SK-N-MC (cell line): ENCODE results near the gene PAK6.

Experiments
- EZH2 ChIP-seq: fragments of 200-600 bp; sonication (generic); IDR thresholded peaks from one replicate; pipeline ENCODE4 v1.6.1; 2017; ENCODE audit warnings: antibody characterized with exemption
- FOXP2 ChIP-seq: optimal IDR thresholded peaks from 2 replicates; pipeline ENCODE3; 2011; ENCODE audit warnings: mild to moderate bottlenecking, moderate library complexity; ENCODE audit not compliant: insufficient read depth; ENCODE audit errors: extremely low read length, control extremely low read depth
- POLR2AphosphoS5 ChIP-seq: IDR thresholded peaks from 2 replicates; pipeline ENCODE4 v1.6.1; 2012; ENCODE audit warnings: mild to moderate bottlenecking, low read depth, low read length, borderline replicate concordance

GRCh38 chr15:40269604-40270003, 30.7 kb downstream of the PAK6 start:
- TF ChIP-seq EZH2 = no peak
- no peak for TF ChIP-seq POLR2AphosphoS5
- TF ChIP-seq FOXP2 = no peak
